GM19035 (cell line): ENCODE results near the gene ZBTB38.
A peak's percentile ranks its signal among the peaks of the same experiment; 100 is the strongest.

ENCODE experiments used
- ATAC-seq: cut with Tn5 transposase; IDR thresholded peaks from one replicate; pipeline ENCODE4 v1.9.1; 2021; ENCODE audit not compliant: unreplicated experiment

ZBTB38 gene

DNA sequence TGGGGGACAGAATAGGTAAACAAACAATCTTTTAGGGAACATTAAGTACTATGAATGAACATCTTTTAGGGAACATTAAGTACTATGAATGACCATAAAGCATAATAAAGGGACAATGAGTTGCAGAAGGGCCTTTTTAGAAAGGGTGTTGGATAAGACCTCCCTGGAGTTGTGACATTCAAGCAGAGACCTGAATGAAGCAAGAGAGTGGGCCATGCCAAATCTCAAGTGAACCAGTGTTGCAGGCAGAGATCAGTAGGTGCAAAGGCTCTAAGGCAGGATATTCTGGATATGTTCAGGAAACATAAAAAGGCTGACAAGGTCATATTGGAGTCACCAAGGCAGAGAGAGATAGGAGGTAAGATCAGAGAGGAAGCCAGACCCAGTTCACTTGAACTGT lies 29.4 kb upstream of the ZBTB38 start:
- ATAC-seq = no peak

GRCh38 chr3:141341536-141341935 lies 26.8 kb upstream of the ZBTB38 start:
- ATAC-seq = no peak

- ATAC-seq = no peak
These were observed 25.9 kb upstream of the ZBTB38 start for GRCh38 chr3:141342386-141342785.

GRCh38 chr3:141343077-141343476 lies 25.2 kb upstream of the ZBTB38 start:
- no peak for ATAC-seq

- ATAC-seq = no peak
These were observed 24.4 kb upstream of the ZBTB38 start for GRCh38 chr3:141343865-141344271.

GRCh38 chr3:141345528-141345927 lies 22.8 kb upstream of the ZBTB38 start:
- ATAC-seq = no peak

DNA sequence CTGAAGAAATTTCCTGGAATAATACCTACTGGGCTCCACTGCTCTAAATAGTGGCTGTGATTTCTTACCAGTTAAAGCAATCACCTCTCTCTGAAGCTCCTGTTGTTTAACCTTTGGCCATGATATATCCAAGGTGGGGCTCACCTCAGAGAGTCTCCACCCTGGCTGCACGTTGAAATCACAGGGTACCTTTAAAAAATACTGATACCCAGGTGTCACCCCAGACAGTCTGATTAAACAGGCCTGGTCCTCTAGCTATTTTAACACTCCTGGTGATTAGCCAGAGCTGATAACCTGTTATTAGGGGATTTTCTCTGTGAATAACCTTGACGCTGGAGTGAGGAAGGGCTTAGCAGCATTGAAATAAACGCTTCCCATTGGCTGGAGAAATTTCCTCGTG lies 22.3 kb upstream of the ZBTB38 start:
- no peak for ATAC-seq

GRCh38 chr3:141346418-141346817 lies 21.9 kb upstream of the ZBTB38 start:
- ATAC-seq = no peak

GRCh38 chr3:141346839-141347238 lies 21.5 kb upstream of the ZBTB38 start:
- ATAC-seq = no peak

GRCh38 chr3:141348837-141349236 lies 19.5 kb upstream of the ZBTB38 start:
- ATAC-seq = no peak

GRCh38 chr3:141349711-141350110 lies 18.6 kb upstream of the ZBTB38 start:
- no peak for ATAC-seq

GRCh38 chr3:141350666-141351065 lies 17.6 kb upstream of the ZBTB38 start:
- no peak for ATAC-seq

- no peak for ATAC-seq
These were observed 15.9 kb upstream of the ZBTB38 start for GRCh38 chr3:141352262-141352984.

DNA sequence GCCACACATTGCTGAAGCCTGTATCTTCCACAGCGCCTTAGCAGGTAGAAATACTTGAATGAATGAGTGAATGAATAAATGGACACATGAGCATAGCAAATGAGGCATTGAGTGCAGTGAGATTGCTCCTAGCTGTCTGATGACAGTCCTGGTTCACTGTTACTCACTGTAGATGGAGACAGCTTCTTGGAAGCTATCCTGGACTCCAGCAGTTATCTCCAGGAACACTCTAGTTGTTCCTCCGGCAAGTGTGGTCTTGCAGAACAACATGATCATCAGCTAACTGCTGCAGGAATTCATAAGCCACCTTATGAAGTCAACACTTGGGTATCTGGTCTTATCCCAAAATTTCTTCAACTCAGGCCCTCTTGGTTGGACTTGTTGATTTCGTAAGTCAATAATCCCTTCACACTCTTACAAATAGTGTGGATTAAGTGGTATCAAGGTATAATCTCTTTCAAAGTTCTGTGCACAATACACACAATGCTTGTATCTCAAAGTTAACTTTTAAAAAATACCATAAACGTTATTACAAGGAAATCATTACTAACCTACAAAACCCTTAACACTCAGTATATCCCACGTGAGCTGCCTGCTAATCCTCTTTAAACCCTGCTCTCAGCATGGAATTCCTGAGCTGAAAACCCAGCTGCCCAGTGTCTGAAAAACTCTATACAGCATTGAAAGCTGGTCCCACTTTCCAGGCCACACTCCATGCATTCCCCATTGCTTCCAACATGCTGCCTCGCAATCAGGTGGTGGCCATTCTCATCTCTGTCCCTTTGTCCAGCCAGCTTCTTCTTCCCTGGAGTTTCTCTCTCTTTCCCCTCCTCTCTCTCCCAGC lies 14.4 kb upstream of the ZBTB38 start:
- no peak for ATAC-seq

- ATAC-seq = no peak
These were observed 13.8 kb upstream of the ZBTB38 start for GRCh38 chr3:141354517-141354916.

DNA sequence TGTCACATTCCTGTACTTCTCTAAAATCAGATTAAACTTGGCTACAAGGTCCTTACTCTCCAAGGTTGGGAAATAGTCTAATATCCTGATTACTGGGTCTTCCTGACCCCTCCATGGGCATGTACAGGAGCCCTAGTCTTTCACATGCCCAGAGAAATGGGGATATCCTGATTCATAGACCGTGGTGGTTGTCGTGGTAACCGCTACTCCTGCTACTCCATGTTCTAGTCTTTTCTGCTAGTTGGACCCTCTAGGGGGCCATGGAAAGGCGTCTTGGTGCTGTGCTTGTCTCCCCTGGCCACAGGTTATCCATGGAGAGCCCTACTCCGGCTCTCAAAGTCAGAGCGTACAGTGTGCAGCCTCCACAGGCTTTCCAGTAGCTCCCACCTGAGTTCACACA lies 13.1 kb upstream of the ZBTB38 start:
- no peak for ATAC-seq

DNA sequence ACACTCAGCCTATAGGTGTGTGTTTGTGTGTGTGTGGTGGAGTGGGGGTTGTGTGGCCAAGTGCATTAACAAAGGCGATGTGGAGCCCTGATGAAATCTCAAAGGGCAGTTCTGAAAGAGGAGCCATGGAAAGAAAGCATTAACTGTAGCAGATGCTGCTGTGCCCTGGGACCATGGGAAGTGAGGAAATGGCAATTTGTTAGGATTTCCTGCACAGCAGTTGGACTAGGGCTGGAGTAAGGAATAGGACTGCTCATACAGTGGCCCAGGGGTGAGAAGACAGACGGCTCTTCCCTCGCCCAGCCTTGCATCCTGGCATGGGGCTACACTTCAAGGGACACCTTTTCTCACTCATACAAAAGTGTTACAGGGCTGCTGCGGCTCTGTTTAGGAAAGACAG lies 12.3 kb upstream of the ZBTB38 start:
- ATAC-seq = no peak

GRCh38 chr3:141360888-141361598 lies 7.3 kb upstream of the ZBTB38 start:
- peak; percentile 66 for ATAC-seq

DNA sequence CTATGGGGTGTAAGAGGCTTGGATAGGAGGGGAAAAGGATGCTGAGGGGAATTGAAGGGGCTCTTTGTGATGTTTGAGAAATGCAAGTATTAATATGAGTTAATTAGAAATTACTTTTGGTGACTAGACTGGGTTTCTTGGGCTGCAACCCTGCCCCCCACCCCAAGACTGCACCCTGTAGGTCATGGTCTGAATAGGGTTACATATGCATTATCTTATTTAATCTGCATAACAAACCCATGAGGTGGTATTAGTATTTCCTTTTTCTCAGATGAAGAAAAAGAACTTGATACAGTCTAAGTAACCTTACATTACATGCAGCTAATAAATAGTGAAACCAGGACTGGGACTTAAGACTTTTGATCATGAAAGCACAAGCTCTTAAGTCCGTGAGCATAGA lies 5.6 kb upstream of the ZBTB38 start:
- ATAC-seq = no peak

DNA sequence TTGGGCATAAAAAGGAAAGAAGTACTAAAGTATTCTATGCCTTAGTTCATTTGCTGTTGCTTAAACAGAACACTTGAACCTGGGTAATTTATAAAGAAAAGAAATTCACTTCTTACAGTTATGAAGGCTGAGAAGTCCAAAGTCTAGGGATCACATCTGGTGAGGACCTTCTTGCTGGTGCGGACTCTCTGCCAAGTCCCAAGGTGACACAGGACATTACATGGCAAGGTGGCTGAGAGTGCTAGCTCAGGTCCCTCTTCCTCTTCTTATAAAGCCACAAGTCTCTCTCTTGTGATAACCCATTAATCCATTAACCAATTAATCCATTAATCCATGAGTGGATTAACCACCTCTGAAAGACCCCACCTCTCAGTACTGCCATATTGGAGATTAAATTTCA lies 3.1 kb upstream of the ZBTB38 start:
- no peak for ATAC-seq

- no peak for ATAC-seq
These were observed 1.8 kb upstream of the ZBTB38 start for GRCh38 chr3:141366285-141367037.
